ENCODE measurements around the gene TAAR6.

DNA sequence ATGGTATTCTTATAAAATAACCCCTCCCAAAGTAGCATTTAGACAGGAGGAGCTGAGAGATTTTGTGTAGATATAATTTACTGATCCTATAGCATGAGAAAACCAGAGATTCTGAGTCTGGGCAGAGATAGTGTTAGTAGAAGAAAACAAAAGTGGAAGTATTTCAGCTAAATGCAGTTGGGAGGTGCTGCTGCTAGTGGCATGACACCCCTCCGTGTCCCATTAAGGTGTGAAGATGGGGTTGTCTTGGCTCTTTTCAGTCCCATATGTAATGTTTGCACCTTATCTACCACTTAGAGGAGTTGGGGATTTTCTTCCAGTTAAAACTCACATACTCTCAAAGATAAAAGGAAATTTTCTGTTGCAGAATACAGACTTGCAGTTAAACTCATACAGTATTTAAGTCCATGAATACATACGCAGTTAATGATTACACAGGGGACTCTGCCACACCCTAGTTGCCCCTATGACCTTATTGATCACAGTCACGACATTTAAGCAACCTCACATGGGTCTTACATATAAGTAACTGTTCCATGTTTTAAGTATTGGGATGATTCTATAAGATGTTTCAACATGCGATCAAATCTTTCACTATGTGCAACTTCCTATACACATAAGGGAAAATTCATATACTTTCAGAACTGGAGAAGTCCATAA, 42.5 kb downstream of the TAAR6 start:
- TF ChIP-seq, protein P1, sequence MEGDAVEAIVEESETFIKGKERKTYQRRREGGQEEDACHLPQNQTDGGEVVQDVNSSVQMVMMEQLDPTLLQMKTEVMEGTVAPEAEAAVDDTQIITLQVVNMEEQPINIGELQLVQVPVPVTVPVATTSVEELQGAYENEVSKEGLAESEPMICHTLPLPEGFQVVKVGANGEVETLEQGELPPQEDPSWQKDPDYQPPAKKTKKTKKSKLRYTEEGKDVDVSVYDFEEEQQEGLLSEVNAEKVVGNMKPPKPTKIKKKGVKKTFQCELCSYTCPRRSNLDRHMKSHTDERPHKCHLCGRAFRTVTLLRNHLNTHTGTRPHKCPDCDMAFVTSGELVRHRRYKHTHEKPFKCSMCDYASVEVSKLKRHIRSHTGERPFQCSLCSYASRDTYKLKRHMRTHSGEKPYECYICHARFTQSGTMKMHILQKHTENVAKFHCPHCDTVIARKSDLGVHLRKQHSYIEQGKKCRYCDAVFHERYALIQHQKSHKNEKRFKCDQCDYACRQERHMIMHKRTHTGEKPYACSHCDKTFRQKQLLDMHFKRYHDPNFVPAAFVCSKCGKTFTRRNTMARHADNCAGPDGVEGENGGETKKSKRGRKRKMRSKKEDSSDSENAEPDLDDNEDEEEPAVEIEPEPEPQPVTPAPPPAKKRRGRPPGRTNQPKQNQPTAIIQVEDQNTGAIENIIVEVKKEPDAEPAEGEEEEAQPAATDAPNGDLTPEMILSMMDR (conservative IDR thresholded peaks at IDR 0.05), result no peak
- no peak for TF ChIP-seq EZH2 (IDR thresholded peaks at IDR 0.05; ENCODE audit: low read depth)

Measured in PC-9 (cell line).